Measurements from ENCODE around the gene SYK.

The SYK gene

GRCh38 chr9:90846770-90847419, 45.3 kb downstream of the SYK start:
- DNase-seq (ENCODE audit: low read depth in 2 of 2, low spot score in 1 of 2) = no peak

- no peak for DNase-seq (ENCODE audit: low read depth in 2 of 2, low spot score in 1 of 2)
Measured at GRCh38 chr9:90847971-90848370, 46.4 kb downstream of the SYK start.

GRCh38 chr9:90848866-90849265, 47.2 kb downstream of the SYK start:
- no peak for DNase-seq (ENCODE audit: low read depth in 2 of 2, low spot score in 1 of 2)

- no peak for DNase-seq (ENCODE audit: low read depth in 2 of 2, low spot score in 1 of 2)
Measured at GRCh38 chr9:90851444-90851843, 49.8 kb downstream of the SYK start.

GRCh38 chr9:90853945-90854344, 52.3 kb downstream of the SYK start:
- DNase-seq (ENCODE audit: low read depth in 2 of 2, low spot score in 1 of 2) = no peak

- DNase-seq (ENCODE audit: low read depth in 2 of 2, low spot score in 1 of 2) = no peak
Measured at GRCh38 chr9:90854637-90855175, 53.1 kb downstream of the SYK start.

GRCh38 chr9:90855208-90855902, 53.7 kb downstream of the SYK start:
- DNase-seq (ENCODE audit: low read depth in 2 of 2, low spot score in 1 of 2) = no peak

GRCh38 chr9:90857091-90857490, 55.5 kb downstream of the SYK start:
- DNase-seq (ENCODE audit: low read depth in 2 of 2, low spot score in 1 of 2) = no peak

GRCh38 chr9:90857855-90858254, 56.2 kb downstream of the SYK start:
- DNase-seq (ENCODE audit: low read depth in 2 of 2, low spot score in 1 of 2) = no peak

- no peak for DNase-seq (ENCODE audit: low read depth in 2 of 2, low spot score in 1 of 2)
Measured at GRCh38 chr9:90858457-90858901, 56.9 kb downstream of the SYK start.

- no peak for DNase-seq (ENCODE audit: low read depth in 2 of 2, low spot score in 1 of 2)
Measured at GRCh38 chr9:90860382-90860781, 58.8 kb downstream of the SYK start.

- no peak for DNase-seq (ENCODE audit: low read depth in 2 of 2, low spot score in 1 of 2)
Measured at GRCh38 chr9:90860826-90861225, 59.2 kb downstream of the SYK start.

GRCh38 chr9:90861380-90861779, 59.8 kb downstream of the SYK start:
- no peak for DNase-seq (ENCODE audit: low read depth in 2 of 2, low spot score in 1 of 2)

GRCh38 chr9:90861826-90862740, 60.5 kb downstream of the SYK start:
- no peak for DNase-seq (ENCODE audit: low read depth in 2 of 2, low spot score in 1 of 2)

GRCh38 chr9:90864779-90865178, 63.2 kb downstream of the SYK start:
- no peak for DNase-seq (ENCODE audit: low read depth in 2 of 2, low spot score in 1 of 2)

- no peak for DNase-seq (ENCODE audit: low read depth in 2 of 2, low spot score in 1 of 2)
Measured at GRCh38 chr9:90867101-90867500, 65.5 kb downstream of the SYK start.

GRCh38 chr9:90868555-90868954, 66.9 kb downstream of the SYK start:
- DNase-seq (ENCODE audit: low read depth in 2 of 2, low spot score in 1 of 2) = no peak

GRCh38 chr9:90869361-90869760, 67.7 kb downstream of the SYK start:
- no peak for DNase-seq (ENCODE audit: low read depth in 2 of 2, low spot score in 1 of 2)

GRCh38 chr9:90870621-90871326, 69.2 kb downstream of the SYK start:
- no peak for DNase-seq (ENCODE audit: low read depth in 2 of 2, low spot score in 1 of 2)

GRCh38 chr9:90871327-90871935, 69.8 kb downstream of the SYK start:
- DNase-seq (ENCODE audit: low read depth in 2 of 2, low spot score in 1 of 2) = no peak
